Nephron progenitor cell (in vitro differentiated cells): Measurements from ENCODE around the gene CBL.

ENCODE experiments used
- DNase-seq: peaks from one replicate; pipeline ENCODE4 v3.0.0; 2021
- H3K27ac Mint-ChIP-seq: 2 replicates; pipeline ENCODE4 v1.8.0; 2021; ENCODE audit warnings: mild to moderate bottlenecking, moderate library complexity, mixed read lengths
- H3K27me3 Mint-ChIP-seq: 2 replicates; pipeline ENCODE4 v1.8.0; 2021; ENCODE audit warnings: mild to moderate bottlenecking, low read depth, mixed read lengths; ENCODE audit not compliant: poor library complexity
- H3K36me3 Mint-ChIP-seq: 2 replicates; pipeline ENCODE4 v1.8.0; 2021; ENCODE audit warnings: low read depth, mixed read lengths
- H3K4me1 Mint-ChIP-seq: 2 replicates; pipeline ENCODE4 v1.8.0; 2021; ENCODE audit warnings: mixed read lengths
- H3K4me3 Mint-ChIP-seq: 2 replicates; pipeline ENCODE4 v1.8.0; 2021; ENCODE audit warnings: mild to moderate bottlenecking, moderate library complexity, mixed read lengths
- H3K9me3 Mint-ChIP-seq: 2 replicates; pipeline ENCODE4 v1.8.0; 2021; ENCODE audit warnings: mild to moderate bottlenecking, moderate library complexity, mixed read lengths
- CTCF ChIP-seq: fragments of 200-600 bp; sonication (generic); IDR thresholded peaks from 2 replicates; pipeline ENCODE4 v1.5.0; 2021; ENCODE audit warnings: antibody characterized with exemption

CBL gene

GRCh38 chr11:119345685-119346084, 139.5 kb downstream of the CBL start:
- peaks cover 6% of the 10 kb centered on the region for H3K4me1 Mint-ChIP-seq
- H3K36me3 Mint-ChIP-seq = no peaks in the 10 kb centered on the region
- DNase-seq = no peak
- H3K4me3 Mint-ChIP-seq = no peak overlapping the region
- TF ChIP-seq CTCF = no peak
- H3K27ac Mint-ChIP-seq = no peak overlapping the region
- no peaks in the 10 kb centered on the region for H3K9me3 Mint-ChIP-seq
- peaks cover 86% of the 10 kb centered on the region for H3K27me3 Mint-ChIP-seq

- Mint-ChIP-seq H3K4me3 (no peak within 1 kb of the TSS), H3K4me1 (no peaks in the 10 kb centered on the region), H3K27ac (no peak within 1 kb of the TSS), H3K9me3 (peaks cover 4% of the 10 kb centered on the region), H3K27me3 (peaks cover 84% of the 10 kb centered on the region), H3K36me3 (no peaks in the 10 kb centered on the region)
- TF ChIP-seq CTCF = no peak
- DNase-seq = no peak
Observed at GRCh38 chr11:119346605-119347004, 140.5 kb downstream of the CBL start, which contains the start of gene MFRP. MFRP (minus strand) TSS chr11:119346705; CDS start chr11:119346513, 192 bp downstream.

- Mint-ChIP-seq H3K9me3 (peaks cover 4% of the 10 kb centered on the region), H3K27me3 (peaks cover 79% of the 10 kb centered on the region), H3K4me1 (no peaks in the 10 kb centered on the region), H3K27ac (no peak overlapping the region), H3K36me3 (no peaks in the 10 kb centered on the region), H3K4me3 (no peak overlapping the region)
- no peak for TF ChIP-seq CTCF
- DNase-seq = no peak
Observed at GRCh38 chr11:119347242-119347641, 141.1 kb downstream of the CBL start.

- Mint-ChIP-seq H3K4me3 (no peak overlapping the region), H3K27me3 (peaks cover 76% of the 10 kb centered on the region), H3K36me3 (no peaks in the 10 kb centered on the region), H3K4me1 (peaks cover 6% of the 10 kb centered on the region), H3K27ac (no peak overlapping the region), H3K9me3 (peaks cover 4% of the 10 kb centered on the region)
- TF ChIP-seq CTCF = no peak
- no peak for DNase-seq
Observed at GRCh38 chr11:119347940-119348605, 141.9 kb downstream of the CBL start.

GRCh38 chr11:119350302-119350701, 144.2 kb downstream of the CBL start:
- no peak for DNase-seq
- peaks cover 4% of the 10 kb centered on the region for H3K9me3 Mint-ChIP-seq

More at GRCh38 chr11:119350302-119350701, 144.2 kb downstream of the CBL start:
- Mint-ChIP-seq H3K27ac (no peak overlapping the region), H3K4me1 (peaks cover 13% of the 10 kb centered on the region), H3K4me3 (no peak overlapping the region), H3K27me3 (peaks cover 72% of the 10 kb centered on the region), H3K36me3 (no peaks in the 10 kb centered on the region)
- no peak for TF ChIP-seq CTCF
